Upper lobe of left lung (tissue), 4 donors: ENCODE data around the gene C1orf21.

Source experiments
- CTCF ChIP-seq, 6 experiments: fragments of 450-650 bp in 4 of 6; fragments of 200-600 bp in 2 of 6; sonication (generic) in 2 of 6; IDR thresholded peaks; one replicate each; pipeline ENCODE4 v1.5.1; 2016 to 2019; ENCODE audit warnings: antibody characterized with exemption in 6 of 6
- EP300 ChIP-seq, 4 donors: sonication (generic); formaldehyde crosslinking; IDR thresholded peaks; one replicate each; pipeline ENCODE4 v1.5.1; 2017; ENCODE audit warnings: antibody characterized with exemption in 4 of 4, control low read depth in 2 of 4
- POLR2A ChIP-seq, 4 donors: fragments of 450-650 bp; IDR thresholded peaks; one replicate each; pipeline ENCODE4 v1.5.1; 2016 to 2017; ENCODE audit warnings: antibody characterized with exemption in 4 of 4, mild to moderate bottlenecking in 2 of 4
- POLR2AphosphoS5 ChIP-seq, 2 donors: sonication (generic); formaldehyde crosslinking; IDR thresholded peaks; one replicate each; pipeline ENCODE4 v1.5.1; 2017; ENCODE audit warnings: antibody characterized with exemption in 2 of 2

- TF ChIP-seq CTCF (IDR thresholded peaks at IDR 0.05) (no peak), POLR2A (IDR thresholded peaks at IDR 0.05) (no peak), POLR2AphosphoS5 (IDR thresholded peaks at IDR 0.05) (no peak), EP300 (IDR thresholded peaks at IDR 0.05) (no peak)
Measured at GRCh38 chr1:184443201-184443600, 56.4 kb downstream of the C1orf21 start.
